Body of pancreas (tissue), 4 donors: ENCODE results near the gene DIP2A. TPM values are rescaled to one million over a fixed set of nuclear protein-coding genes. Genes with fewer than 3 reads are reported as not detected.
"Not testable (repeated sequence)": the region's sequence is repeated elsewhere in the genome, so short reads cannot be mapped to it uniquely, and the experiment has no call there.

ENCODE experiments used
- ATAC-seq: fragments of 150-250 bp; one replicate; pipeline ENCODE4 v1.9.1; 2016
- DNase-seq, 4 donors: peaks; one replicate each; pipeline ENCODE4 v3.0.0-alpha.2; 2019
- H3K27ac ChIP-seq, 4 donors: fragments of 200-600 bp; sonication (generic); 1 replicate in 3 of 4; 2 replicates in 1 of 4; pipeline versions ENCODE4 v1.5.1 to v1.6.1; 2016 to 2019; ENCODE audit warnings: mild to moderate bottlenecking in 1 of 4, mixed read lengths in 1 of 4, moderate library complexity in 1 of 4
- H3K27me3 ChIP-seq, 2 donors: fragments of 200-600 bp; sonication (generic); one replicate each; pipeline ENCODE4 v1.6.0; 2016; ENCODE audit warnings: mild to moderate bottlenecking in 1 of 2
- H3K36me3 ChIP-seq, 2 donors: fragments of 200-600 bp; sonication (generic); replicated peaks in 1 of 2; 2 replicates each; pipeline ENCODE4 v1.5.1; 2016; ENCODE audit warnings: low read depth in 2 of 2; ENCODE audit not compliant: insufficient read depth in 1 of 2
- H3K4me1 ChIP-seq: fragments of 200-600 bp; sonication (generic); one replicate; pipeline ENCODE4 v1.6.0; 2016
- H3K4me3 ChIP-seq, 2 donors: fragments of 200-600 bp; sonication (generic); 1 replicate in 1 of 2; 2 replicates in 1 of 2; pipeline ENCODE4 v1.5.1; 2016 to 2019
- H3K9me3 ChIP-seq, 3 donors: fragments of 200-600 bp; sonication (generic); 1 replicate in 2 of 3; 2 replicates in 1 of 3; pipeline ENCODE4 v1.5.1; 2016
- CTCF ChIP-seq, 7 experiments: fragments of 450-650 bp in 4 of 7; fragments of 200-600 bp in 3 of 7; sonication (generic) in 3 of 7; IDR thresholded peaks; one replicate each; pipeline ENCODE4 v1.5.1; 2016 to 2019; ENCODE audit warnings: antibody characterized with exemption in 7 of 7
- POLR2A ChIP-seq, 3 donors: fragments of 450-650 bp; IDR thresholded peaks; one replicate each; pipeline ENCODE4 v1.6.1; 2016; ENCODE audit warnings: antibody characterized with exemption in 3 of 3, mild to moderate bottlenecking in 2 of 3
- WGBS, 2 donors: methylation state at CpG; one replicate each; pipeline ENCODE4 v1.1.5; 2017; 5-methylcytosine and 5-hydroxymethylcytosine counted together
- intact Hi-C: fragments of 100-400 bp; cut with DNase I; formaldehyde crosslinking; loops from one replicate; pipeline ENCODE4 v1.15.1; 2023
- total RNA-seq, 2 donors: library from RNA; depleted of rRNA; stranded (reverse); fragments of >200 nt; gene quantifications; one replicate each; pipeline ENCODE4 v1.1.0, GENCODE V29; 2016

The DIP2A gene
- total RNA-seq, 2 donors from 2014 or later: 28.5 to 44.2 TPM

- Histone ChIP-seq H3K4me3 (no peak overlapping the region), H3K27me3 (no peaks in the 10 kb centered on the region), H3K4me1 (no peaks in the 10 kb centered on the region), H3K9me3 (no peaks in the 10 kb centered on the region), H3K36me3 (peaks cover 0 to 20% of the 10 kb centered on the region in 2 donors), H3K27ac (no peak overlapping the region)
- 90 to 97% methylated on average over 22 to 36 of the region's 44 CpGs for WGBS, 2 donors
- DNase-seq (no peak), ATAC-seq (no peak)
- intact Hi-C loops: no loop called here
- TF ChIP-seq CTCF (IDR thresholded peaks at IDR 0.05): no peak
- no peak for TF ChIP-seq POLR2A (IDR thresholded peaks at IDR 0.05)
These were observed 29.5 kb upstream of the DIP2A start for GRCh38 chr21:46428987-46429710.

- Histone ChIP-seq H3K36me3 (peaks cover 0 to 20% of the 10 kb centered on the region in 2 donors), H3K27ac (no peak overlapping the region), H3K9me3 (no peaks in the 10 kb centered on the region), H3K4me1 (no peaks in the 10 kb centered on the region), H3K4me3 (no peak overlapping the region), H3K27me3 (no peaks in the 10 kb centered on the region)
- intact Hi-C loops: no loop called here
- ATAC-seq: no peak
- DNase-seq: no peak
- TF ChIP-seq CTCF (IDR thresholded peaks at IDR 0.05) (no peak), POLR2A (IDR thresholded peaks at IDR 0.05) (no peak)
- WGBS, 2 donors: 91 to 97% methylated on average over 19 to 30 of the region's 31 CpGs
These were observed 28.7 kb upstream of the DIP2A start for GRCh38 chr21:46429754-46430681.

GRCh38 chr21:46431448-46431847 is 27.2 kb upstream of the DIP2A start:
- intact Hi-C loops: no loop called here
- DNase-seq (no peak), ATAC-seq (no peak)
- H3K27ac ChIP-seq: no peak overlapping the region
- H3K4me3 ChIP-seq: no peak overlapping the region
- TF ChIP-seq CTCF (IDR thresholded peaks at IDR 0.05) (no peak), POLR2A (IDR thresholded peaks at IDR 0.05) (no peak)
- no peaks in the 10 kb centered on the region for H3K9me3 ChIP-seq
- no peaks in the 10 kb centered on the region for H3K4me1 ChIP-seq
- H3K27me3 ChIP-seq: no peaks in the 10 kb centered on the region
- H3K36me3 ChIP-seq: peaks cover 0 to 20% of the 10 kb centered on the region in 2 donors
- WGBS, 2 donors: 90 to 92% methylated on average over 21 of the region's 21 CpGs

DNA sequence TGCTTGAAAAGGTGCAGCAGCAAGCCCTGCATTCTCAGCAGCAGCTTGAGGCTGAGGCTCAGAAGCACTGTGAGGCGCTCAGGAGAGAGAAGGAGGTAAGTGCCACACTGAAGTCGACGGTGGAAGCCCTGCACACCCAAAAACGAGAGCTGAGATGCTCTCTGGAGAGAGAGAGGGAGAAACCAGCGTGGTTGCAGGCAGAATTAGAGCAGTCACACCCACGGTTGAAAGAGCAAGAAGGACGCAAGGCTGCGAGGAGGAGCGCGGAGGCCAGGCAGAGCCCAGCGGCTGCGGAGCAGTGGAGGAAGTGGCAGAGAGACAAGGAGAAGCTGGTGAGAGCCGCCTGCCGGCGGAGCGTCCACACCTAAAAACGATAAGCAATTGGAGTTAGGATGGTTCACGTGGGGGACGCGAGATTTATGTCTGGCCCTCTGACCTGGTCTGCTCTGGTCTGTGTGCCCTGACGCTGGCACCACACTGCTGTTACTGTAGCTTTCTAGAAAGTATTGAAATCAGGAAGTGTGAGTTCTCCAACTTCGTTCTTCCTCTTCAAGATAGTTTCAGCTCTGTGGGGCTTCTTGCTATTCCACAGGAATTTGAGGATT is 26.7 kb upstream of the DIP2A start:
- no peak for DNase-seq
- peaks cover 0 to 20% of the 10 kb centered on the region in 2 donors for H3K36me3 ChIP-seq

DNA sequence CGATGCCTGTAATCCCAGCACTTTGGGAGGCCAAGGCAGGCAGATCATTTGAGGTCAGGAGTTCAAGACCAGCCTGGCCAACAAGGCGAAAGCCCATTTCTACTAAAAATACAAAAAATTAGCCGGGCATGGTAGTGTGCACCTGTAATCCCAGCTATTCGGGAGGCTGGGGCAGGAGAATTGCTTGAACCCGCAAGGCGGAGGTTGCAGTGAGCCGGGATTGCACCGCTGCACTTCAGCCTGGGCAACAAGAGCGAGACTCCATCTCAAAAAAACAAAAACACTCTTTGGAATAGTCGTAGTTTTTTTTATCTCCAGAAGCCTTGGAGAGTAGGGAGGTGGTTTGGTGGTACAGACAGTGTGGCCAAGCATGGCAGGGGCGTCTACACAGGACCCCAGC is 25.6 kb upstream of the DIP2A start:
- intact Hi-C loops, H3K9me3 ChIP-seq, DNase-seq, H3K27ac ChIP-seq, H3K4me1 ChIP-seq, H3K27me3 ChIP-seq, H3K4me3 ChIP-seq, ATAC-seq: not testable (repeated sequence)
- peaks cover 0 to 20% of the 10 kb centered on the region in 2 donors for H3K36me3 ChIP-seq
- 86 to 89% methylated on average over 11 of the region's 11 CpGs for WGBS, 2 donors

More for the DNA sequence above, 26.7 kb upstream of the DIP2A start:
- ATAC-seq: no peak
- intact Hi-C loops: no loop called here
- WGBS, 2 donors: 79 to 94% methylated on average over 22 of the region's 22 CpGs
- no peak overlapping the region for H3K4me3 ChIP-seq
- H3K27me3 ChIP-seq: no peaks in the 10 kb centered on the region
- no peaks in the 10 kb centered on the region for H3K4me1 ChIP-seq
- TF ChIP-seq POLR2A (IDR thresholded peaks at IDR 0.05) (no peak), CTCF (IDR thresholded peaks at IDR 0.05) (no peak)
- no peak overlapping the region for H3K27ac ChIP-seq
- no peaks in the 10 kb centered on the region for H3K9me3 ChIP-seq
